ENCODE measurements around the gene DCC.

Gene DCC

DNA sequence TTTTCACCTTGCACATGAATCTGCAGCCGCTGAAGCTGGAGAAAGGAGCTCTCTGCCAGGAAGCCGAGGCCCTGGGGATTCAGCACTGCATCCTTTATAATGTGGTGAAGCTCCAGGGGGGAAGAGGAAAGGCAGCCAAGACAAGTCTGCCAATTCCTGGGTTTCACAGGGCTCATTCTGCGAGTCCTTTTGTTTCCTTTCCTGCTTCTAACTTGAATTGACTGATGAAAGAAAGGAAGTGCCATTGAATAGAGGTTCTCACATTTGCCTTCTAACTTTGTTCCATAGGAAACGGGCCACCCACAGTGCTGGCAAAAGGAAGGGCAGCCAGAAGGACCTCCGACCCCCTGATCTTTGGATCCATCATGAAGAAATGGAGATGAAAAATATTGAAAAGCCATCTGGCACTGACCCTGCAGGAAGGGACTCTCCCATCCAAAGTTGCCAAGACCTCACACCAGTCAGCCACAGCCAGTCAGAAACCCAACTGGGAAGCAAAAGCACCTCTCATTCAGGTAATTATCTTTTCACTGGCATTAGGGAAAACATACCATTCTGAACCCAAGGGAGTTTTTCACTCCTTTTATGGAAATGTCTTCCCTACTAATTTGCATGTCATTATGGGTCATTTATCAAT, 1119.1 kb downstream of the DCC start:
- no peak for TF ChIP-seq GATA2 (IDR thresholded peaks at IDR 0.05; ENCODE audit: low read depth, low read length)
- no peak for TF ChIP-seq GATA3 (IDR thresholded peaks at IDR 0.05; ENCODE audit: low read depth, low read length)

DNA sequence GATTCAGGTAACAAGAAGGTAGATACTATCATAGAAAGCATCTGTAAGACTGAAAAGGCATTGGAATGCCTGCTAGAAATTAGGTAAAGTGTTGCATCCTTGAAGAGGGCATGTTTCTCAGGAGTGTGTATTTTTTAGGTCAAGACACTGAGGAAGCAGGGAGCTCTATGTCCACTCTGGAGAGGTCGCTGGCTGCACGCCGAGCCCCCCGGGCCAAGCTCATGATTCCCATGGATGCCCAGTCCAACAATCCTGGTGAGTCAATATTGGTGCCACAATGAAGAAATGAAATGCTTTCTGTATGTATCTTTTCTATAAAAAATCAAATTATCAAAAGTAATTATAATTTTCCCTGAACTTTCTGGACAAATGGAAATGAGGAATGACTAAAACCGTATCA, 1127.8 kb downstream of the DCC start:
- TF ChIP-seq GATA3 (IDR thresholded peaks at IDR 0.05; ENCODE audit: low read depth, low read length), result no peak
- TF ChIP-seq GATA2 (IDR thresholded peaks at IDR 0.05; ENCODE audit: low read depth, low read length), result no peak

DNA sequence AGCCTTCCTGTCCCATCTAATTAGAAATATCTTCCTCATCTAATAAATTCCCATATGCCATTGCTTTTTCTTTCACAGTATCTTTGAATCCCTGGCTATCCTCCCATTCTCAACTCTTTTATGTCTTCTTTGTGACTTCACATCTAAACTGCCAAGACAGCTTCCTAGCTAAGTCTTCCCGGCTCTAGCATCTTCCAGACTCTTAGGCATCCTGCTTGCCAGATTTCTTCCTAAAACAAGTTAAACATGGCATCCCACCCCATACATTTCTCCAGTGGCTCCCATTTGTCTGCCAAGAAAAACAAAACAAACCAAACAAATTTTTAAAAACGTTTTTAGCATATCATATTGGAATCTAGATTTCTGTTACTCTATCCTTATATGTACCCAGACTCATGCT, 1132.5 kb downstream of the DCC start:
- TF ChIP-seq GATA2 (IDR thresholded peaks at IDR 0.05; ENCODE audit: low read depth, low read length) (no peak), GATA3 (IDR thresholded peaks at IDR 0.05; ENCODE audit: low read depth, low read length) (no peak)

DNA sequence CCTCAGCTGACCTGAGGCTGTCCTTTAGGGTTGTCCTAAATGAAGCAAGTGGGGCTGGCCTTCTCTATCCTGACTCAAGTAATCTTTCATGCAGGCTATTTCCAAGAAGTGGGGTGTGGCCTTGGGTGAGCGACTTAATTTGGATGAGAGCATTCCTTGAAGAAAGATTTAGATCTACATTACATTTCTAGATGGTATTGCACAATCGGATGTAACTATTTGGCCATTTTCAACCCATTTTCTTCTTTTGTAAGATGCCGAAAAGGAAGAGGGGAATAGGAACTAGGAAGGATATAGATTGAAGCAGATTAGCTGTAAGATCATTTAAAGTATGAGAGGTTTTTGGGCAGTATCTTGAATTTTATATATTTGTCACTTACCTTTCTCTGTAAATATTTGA, 1138.2 kb downstream of the DCC start:
- TF ChIP-seq GATA3 (IDR thresholded peaks at IDR 0.05; ENCODE audit: low read depth, low read length), result no peak
- no peak for TF ChIP-seq GATA2 (IDR thresholded peaks at IDR 0.05; ENCODE audit: low read depth, low read length)

DNA sequence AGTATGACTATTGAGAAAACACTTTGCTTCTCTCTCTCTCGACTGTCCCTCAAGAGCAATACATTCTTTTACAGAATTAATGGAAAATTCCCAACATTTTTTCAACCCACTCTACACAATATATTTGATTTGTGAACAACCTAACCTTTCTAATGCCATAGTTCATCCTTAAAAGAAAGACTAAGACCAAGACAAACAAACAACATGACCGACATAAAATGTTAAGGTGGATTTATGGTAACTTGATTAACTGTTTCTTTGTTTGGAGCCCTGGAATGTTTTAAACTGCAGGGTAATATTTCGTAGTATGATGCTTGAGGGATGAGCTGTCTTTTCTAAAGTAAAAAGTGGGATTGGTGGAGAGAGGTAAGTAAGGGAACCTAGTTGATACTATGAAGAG, 1146.3 kb downstream of the DCC start:
- TF ChIP-seq GATA2 (IDR thresholded peaks at IDR 0.05; ENCODE audit: low read depth, low read length) (no peak), GATA3 (IDR thresholded peaks at IDR 0.05; ENCODE audit: low read depth, low read length) (no peak)

DNA sequence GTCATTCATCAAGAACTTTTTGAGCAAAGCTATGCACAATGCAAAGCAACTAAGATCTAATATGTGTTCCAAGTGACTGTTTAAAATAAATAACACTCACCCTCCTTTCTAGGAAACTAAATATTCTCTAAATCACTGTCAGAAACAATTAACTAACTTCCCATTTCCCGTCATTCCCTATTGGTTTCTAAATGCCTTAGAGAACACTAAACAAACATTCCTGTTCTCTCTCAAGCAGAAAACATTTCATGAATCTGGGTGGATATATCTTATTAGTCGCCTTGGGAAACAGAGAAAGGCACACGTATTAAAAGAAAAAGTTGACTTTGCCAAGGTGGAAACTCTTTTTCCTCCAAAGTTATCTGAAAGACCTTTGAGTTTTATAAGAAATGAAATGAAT, 1149.3 kb downstream of the DCC start:
- TF ChIP-seq GATA2 (IDR thresholded peaks at IDR 0.05; ENCODE audit: low read depth, low read length), result no peak
- no peak for TF ChIP-seq GATA3 (IDR thresholded peaks at IDR 0.05; ENCODE audit: low read depth, low read length)

DNA sequence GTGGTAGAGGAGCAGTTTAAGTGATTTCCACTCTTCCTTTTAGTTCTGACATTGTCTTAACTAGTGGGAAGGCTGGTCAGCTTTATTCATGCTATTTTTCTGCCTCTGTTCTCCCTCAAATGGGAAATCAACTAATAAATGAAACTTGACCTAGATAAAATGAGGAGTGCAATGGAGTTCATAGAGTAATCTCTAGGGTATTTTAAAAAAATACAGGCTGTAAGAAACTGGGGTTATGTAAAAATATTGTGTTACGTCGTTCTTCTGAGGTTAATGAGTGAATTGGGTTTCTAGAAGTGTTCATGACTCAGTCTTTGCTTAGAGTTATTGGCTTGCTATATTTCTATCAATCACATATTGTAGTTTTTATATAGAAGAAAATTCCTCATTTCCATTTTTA, 1150.0 kb downstream of the DCC start:
- TF ChIP-seq GATA3 (IDR thresholded peaks at IDR 0.05; ENCODE audit: low read depth, low read length), result no peak
- no peak for TF ChIP-seq GATA2 (IDR thresholded peaks at IDR 0.05; ENCODE audit: low read depth, low read length)

DNA sequence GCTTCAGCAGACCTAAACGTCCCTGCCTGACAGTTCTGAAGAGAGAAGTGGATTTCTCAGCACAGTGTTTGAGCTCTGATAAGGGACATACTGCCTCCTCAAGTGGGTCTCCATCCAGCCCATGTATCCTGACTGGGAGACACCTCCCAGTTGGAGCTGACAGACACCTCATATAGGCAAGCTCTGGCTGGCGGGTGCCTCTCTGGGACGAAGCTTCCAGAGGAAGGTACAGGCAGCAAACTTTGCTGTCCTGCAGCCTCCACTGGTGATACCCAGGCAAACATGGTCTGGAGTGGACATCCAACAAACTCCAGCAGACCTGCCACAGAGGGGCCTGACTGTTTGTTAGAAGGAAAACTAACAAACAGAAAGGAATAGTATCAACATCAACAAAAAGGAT, 1156.0 kb downstream of the DCC start:
- TF ChIP-seq GATA2 (IDR thresholded peaks at IDR 0.05; ENCODE audit: low read depth, low read length), result no peak
- no peak for TF ChIP-seq GATA3 (IDR thresholded peaks at IDR 0.05; ENCODE audit: low read depth, low read length)

DNA sequence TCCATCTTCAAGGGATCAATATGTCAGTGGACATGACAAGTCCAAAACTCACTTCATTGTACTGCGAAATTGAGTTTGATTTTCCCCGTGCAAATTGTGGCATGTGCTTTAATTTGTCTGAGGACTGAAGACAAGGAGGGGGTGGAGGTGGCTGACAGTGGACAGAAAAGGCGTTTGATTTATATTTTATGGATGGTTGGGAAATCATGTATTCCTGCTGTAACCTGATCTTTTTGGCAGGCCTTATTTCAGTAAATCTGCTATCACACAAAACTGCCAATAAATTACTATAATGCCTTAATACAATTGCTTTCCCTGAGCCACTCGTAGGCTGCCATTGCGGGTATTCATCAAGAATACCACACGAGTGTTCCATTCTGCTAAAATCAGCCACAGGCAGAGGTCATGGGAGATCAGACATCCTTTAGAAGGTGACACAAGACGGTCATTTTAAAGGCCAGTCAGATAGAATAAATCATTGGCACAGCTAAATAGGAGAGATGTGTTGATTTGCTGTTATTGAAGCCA, 1164.0 kb downstream of the DCC start:
- TF ChIP-seq GATA3 (IDR thresholded peaks at IDR 0.05; ENCODE audit: low read depth, low read length) (no peak), GATA2 (IDR thresholded peaks at IDR 0.05; ENCODE audit: low read depth, low read length) (no peak)

DNA sequence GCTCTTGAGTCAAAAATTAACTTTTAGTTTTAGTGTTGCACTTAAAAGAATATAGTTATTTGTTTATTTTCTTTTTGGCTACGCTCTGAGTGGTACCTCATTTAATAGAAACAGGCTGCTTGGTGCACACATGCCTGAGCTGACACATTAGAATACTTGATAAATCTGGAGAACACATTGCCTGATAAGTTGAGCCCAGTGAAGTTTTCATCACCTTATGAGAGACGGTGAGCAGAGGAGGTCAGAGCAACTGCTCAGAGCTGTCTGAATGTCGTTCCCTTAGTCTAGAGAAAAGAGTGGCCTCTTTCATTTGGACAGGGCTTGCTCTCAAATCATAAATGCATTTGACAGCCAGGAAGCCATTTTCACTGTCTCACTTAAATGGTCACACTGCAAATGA, 1168.5 kb downstream of the DCC start:
- TF ChIP-seq GATA2 (IDR thresholded peaks at IDR 0.05; ENCODE audit: low read depth, low read length), result no peak

DNA sequence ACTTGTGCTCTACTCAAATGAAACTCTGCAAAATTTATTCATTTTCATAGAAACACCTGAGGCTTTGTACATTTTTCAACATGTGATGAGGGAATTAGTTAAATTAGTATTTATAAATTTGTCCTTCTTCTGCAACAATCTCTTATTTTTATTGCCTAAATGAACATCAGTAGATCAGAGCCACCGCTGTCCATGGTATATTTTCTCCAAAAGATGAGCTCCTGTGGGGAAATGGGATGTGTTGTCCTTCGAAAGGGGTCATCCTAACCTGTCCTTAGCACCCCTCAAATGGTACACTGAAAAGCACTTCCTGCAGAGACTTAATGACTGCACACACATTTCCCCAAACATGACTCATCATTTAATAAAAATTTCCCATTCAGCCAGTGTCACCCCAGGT, 1169.9 kb downstream of the DCC start:
- TF ChIP-seq GATA3 (IDR thresholded peaks at IDR 0.05; ENCODE audit: low read depth, low read length) (no peak), GATA2 (IDR thresholded peaks at IDR 0.05; ENCODE audit: low read depth, low read length) (no peak)

DNA sequence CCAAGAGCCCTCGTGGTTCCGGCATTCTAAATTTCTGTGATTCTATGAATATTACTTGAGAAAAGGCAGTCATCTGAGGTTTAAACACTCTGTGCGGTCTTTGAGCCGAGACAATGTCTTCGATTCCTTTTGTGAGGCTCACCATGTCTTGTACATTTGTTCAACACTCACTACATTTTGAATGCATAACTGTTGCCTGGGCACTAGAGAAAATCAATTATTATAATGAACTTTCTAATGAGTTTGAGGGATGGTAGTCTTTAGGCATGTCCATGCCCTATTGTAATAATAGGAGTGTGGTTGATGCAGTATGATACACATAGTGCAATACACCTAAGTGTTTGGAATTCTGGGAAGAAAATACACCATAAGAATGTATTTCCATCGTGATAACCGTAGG, 1181.1 kb downstream of the DCC start:
- TF ChIP-seq GATA3 (IDR thresholded peaks at IDR 0.05; ENCODE audit: low read depth, low read length), result no peak
- TF ChIP-seq GATA2 (IDR thresholded peaks at IDR 0.05; ENCODE audit: low read depth, low read length), result no peak

DNA sequence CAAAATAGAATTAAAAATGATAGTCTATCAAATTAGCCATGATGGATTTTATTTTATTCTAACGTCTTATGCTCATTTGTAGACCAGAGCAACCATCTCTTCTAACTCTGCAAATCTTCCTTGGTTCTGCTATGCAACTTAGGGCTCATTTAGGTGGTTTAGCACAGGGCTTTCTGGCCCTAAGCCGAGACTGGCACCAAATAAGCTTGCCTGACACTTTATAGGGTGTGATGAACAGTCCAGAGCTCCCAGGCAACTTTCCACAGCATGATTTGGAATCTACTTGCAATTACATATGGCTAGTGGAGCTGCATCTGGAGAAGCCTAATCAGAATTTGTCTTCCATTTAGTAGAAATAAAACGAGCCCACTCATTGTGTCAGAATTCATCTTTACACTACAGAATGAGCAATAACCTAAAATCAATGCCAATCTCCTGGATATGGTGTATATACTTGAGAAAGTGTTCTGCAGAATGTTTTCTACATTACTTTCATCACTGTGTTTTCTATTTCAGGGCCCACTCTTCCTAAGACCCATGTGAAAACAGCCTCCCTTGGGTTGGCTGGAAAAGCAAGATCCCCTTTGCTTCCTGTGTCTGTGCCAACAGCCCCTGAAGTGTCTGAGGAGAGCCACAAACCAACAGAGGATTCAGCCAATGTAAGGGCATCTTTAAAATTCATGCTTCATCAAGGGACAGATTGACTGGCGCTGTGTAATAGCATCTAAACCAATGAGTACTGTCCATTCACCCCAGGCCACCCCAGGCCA, 1186.3 kb downstream of the DCC start:
- TF ChIP-seq GATA3 (IDR thresholded peaks at IDR 0.05; ENCODE audit: low read depth, low read length) (no peak), GATA2 (IDR thresholded peaks at IDR 0.05; ENCODE audit: low read depth, low read length) (no peak)

DNA sequence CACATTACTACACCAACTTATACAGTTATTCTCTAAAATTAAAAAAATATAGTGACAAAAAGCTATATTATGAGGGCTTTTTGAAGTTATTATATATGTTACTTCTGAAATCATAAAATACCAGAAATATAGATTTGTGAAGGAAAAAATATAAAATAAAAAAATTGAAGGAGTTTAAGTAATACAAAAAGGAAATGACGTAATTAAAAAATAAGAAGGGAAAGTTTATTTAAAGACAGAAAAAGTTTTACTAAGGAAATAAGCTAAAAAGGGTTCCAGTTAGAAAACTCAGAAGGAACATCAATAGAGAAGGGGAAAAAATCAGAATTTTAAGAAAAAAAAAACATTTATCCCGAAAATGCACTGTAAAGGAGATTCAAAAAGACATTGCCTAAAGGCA, 1187.4 kb downstream of the DCC start:
- TF ChIP-seq GATA3 (IDR thresholded peaks at IDR 0.05; ENCODE audit: low read depth, low read length) (no peak), GATA2 (IDR thresholded peaks at IDR 0.05; ENCODE audit: low read depth, low read length) (no peak)

DNA sequence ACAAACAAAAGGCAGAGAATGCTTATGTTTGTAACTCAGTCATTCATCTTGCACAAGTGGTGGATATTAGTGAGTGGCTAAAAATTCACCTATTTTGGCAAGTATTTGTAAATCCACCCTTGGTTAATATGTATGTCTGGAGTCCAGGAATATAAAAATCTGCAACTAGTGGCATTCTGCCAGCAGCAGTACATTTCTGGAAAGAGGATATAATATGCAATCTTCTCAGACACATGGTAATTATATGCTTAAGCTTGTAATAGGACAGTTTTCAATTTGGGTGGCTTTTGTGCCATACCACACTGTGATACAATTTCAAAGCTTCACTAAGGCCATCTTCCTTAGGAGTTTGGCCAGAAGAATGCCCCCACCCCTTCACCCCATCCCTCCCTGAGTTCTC, 1191.2 kb downstream of the DCC start:
- TF ChIP-seq GATA3 (IDR thresholded peaks at IDR 0.05; ENCODE audit: low read depth, low read length) (no peak), GATA2 (IDR thresholded peaks at IDR 0.05; ENCODE audit: low read depth, low read length) (no peak)
